ENCODE measurements around the gene P2RX1.

GRCh38 chr17:3865176-3865575 lies 51.1 kb downstream of the P2RX1 start:
- TF ChIP-seq TAF1 (IDR thresholded peaks at IDR 0.05; ENCODE audit: borderline replicate concordance, insufficient read depth, low read length) (no peak), POLR2AphosphoS5 (IDR thresholded peaks at IDR 0.05; ENCODE audit: low read depth, low read length) (no peak)
